GM18526 (cell line): ENCODE data around the gene CHN1.

ENCODE experiments used
- POLR2A ChIP-seq: IDR thresholded peaks from 3 replicates; pipeline ENCODE4 v1.6.1; 2011; ENCODE audit not compliant: insufficient read length; ENCODE audit errors: extremely low read depth

Gene CHN1

DNA sequence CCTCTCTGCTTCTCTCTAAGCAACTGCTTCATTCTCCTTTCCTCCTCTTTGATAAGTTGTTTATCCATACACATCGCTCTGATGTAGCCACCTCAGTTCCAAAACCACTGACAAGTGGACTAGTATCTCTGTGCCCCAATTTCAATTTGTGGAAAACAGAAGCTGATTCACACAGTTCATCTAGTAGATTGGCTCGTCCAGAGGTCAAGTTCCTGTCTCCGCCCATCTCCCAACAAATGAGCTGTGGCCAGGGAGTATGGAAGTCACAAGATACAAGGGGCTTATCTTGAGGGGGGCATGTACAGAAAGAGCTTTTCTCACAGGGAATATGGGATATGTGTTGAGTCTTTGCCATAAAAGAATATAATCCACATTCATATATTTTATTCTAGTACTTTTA, 17.7 kb upstream of the CHN1 start:
- TF ChIP-seq POLR2A: no peak

DNA sequence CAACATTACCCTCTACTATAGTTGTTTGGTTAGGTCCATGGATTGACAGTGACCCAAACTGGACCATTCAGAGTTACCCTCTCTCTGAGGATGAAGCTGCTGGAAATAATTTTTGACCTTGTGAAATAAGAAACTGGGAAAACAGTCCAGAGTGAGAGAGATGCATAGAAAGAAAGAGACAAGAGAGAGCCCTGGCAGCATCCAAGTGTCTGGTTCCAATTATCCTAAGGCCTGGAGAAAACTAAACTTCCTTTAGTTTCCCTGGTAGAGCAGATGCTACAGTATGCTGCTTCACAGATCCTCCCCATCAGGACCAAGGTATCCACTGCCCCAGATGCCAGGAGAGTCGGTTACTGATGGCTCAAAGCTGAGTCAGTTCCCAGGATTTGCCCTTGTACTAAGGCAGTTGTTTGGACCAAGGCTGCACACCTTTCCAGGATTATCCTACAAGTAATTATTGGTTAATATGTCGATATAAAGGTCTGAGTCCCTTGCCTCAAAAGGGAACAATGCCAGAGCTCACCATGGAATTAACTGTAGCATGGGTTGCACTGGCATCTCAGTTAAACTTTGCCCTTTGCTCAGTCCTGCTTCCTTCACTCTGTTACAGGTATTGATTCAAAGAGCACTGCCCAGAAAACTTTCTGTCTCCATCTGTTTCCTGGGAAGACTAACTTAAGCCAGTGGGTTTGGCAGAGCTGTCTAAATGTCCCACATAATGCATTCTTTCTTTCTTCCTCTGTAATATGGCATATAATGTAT, 14.6 kb upstream of the CHN1 start:
- TF ChIP-seq POLR2A: no peak

DNA sequence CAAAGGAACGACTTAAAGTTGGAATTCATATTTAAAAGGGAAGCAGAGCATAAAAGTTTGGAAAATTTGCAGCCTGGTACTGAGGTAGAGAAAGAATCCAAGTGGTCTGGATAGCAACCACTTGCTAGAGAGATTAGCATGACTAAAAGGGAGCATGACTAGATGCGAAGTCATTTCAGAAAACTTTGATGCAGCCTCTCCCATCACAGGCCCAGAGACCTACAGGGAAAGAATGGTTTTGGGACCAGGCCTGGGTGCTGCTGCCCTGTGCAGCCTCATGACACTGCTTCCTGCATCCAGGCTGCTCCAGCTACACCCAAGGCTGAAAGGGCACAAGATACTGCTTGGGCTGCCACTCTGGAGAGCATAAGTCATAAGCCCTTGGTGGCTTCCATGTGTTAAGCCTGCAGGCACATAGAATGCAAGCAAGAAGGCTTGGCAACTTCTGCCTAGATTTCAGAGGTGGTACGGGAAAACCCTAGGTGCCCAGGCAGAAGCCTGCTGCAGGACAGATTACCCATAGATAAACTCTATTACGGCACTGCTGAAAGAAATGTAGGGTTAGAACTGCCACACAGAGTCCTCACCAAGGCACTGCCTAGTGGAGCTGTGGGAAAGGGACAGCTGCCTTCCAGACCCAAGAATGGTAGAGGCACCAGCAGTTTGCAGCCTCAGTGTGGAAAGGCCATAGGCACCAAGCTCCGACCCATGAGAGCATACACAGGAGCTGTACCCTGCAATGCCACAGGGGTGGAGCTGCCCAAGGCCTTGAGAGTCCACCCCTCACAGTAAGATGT, 12.6 kb upstream of the CHN1 start:
- no peak for TF ChIP-seq POLR2A

DNA sequence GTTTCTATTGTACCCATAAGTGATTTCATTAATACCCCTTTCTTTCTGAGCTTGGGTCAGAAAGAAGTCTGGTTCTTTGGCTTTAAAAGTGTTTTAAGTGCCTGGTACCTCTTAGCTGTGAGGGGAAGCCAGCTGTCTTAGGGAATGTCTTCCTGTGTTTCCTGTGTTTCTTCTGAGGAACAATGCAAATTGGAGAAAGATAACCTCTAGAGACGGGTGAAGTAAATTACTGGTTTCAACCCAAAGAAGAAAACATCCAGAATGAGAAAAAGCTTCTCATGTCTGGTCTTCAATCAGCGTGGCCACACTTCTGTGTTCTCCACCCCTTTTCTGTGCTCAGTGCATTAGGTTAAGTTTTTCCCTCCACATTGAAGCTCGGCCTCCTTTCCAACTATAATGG, 10.2 kb upstream of the CHN1 start:
- TF ChIP-seq POLR2A: no peak

DNA sequence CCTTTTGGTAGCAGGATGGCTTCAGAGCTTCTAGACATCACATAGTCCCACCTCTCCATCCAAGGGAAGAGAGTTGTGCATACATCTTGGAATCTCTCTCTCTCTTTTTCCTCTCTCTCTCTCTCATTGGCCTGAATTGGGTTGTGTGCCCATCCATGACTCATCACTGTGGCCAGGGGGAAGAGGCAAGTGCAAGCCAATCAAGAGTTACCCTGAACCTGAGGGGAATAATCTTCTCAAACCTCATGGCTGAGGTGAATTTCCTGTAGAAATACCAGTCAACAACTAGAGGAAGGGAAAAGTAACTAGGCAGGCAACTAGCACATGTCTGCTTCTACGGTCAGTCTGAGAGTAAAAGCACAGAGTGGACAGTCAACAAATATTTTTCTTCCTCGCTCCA, 7.3 kb upstream of the CHN1 start:
- no peak for TF ChIP-seq POLR2A

DNA sequence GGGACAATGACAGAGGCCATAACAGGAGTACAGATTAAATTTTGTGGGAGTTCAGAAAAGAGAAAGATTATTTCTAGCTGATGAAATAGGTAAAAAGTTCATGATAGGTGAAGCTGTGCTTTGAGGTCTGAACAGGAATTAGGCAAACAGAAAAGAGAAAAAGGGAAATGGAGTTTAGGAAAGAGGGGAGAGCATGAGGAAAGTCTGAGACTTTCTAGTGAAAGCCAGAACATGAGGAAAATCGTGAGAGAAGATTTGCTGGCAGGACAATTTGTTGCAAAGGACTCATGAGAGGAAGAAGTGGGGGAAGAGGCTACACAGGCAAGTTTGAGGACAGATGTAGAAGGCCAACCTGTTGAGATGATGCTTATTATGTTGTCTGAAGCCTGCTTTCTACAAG, 6.3 kb upstream of the CHN1 start:
- no peak for TF ChIP-seq POLR2A

DNA sequence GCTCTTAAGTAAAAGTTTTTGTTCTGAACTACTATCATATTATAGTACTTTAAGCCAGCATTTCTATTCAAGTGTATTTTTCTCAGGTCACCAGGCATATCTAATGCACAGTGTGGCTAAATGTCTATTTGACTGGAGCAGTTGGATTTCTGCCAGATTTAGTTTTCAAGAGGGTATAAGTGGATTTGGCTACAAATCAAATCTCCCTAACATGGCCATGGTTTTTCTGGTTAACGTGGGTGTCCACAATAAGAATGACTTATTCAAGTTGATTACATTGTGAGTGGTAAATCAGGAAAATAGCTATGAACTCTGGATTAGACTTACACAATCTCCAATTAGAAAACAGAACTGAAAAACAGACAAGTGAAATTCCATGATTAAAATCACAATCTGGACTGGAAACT, 5.7 kb upstream of the CHN1 start:
- no peak for TF ChIP-seq POLR2A

DNA sequence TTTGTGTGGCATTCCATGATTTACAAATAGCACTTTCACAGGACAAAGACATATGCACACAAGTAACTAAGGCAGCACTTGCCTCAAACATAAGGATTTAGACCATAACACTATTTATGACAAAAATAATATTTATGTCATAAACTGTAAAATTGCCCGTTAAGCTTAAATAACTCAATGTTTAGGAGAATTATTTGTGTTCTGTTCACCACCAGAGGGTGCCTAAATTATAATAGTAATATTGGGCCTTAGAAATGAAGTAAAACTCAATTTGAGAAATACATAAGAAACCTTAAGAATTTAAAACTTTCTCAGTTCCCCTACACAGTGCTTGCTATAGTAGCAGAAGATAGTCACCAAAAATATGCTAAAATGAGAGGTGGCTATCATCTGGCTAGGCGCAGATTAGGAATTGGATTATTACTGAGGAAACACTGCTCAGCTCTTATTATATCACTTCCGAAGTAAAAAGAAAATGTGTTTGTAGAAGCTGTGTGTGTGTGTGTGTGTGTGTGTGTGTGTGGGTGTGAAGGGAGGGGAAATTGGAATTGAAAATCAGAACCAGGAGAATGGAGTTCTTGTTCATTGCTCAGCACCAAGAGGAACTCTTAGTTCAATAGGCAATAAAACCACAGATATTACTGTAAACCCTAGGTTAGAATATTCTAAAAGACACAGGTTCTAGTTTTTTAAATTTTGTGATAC, 4.9 kb upstream of the CHN1 start:
- TF ChIP-seq POLR2A: no peak

DNA sequence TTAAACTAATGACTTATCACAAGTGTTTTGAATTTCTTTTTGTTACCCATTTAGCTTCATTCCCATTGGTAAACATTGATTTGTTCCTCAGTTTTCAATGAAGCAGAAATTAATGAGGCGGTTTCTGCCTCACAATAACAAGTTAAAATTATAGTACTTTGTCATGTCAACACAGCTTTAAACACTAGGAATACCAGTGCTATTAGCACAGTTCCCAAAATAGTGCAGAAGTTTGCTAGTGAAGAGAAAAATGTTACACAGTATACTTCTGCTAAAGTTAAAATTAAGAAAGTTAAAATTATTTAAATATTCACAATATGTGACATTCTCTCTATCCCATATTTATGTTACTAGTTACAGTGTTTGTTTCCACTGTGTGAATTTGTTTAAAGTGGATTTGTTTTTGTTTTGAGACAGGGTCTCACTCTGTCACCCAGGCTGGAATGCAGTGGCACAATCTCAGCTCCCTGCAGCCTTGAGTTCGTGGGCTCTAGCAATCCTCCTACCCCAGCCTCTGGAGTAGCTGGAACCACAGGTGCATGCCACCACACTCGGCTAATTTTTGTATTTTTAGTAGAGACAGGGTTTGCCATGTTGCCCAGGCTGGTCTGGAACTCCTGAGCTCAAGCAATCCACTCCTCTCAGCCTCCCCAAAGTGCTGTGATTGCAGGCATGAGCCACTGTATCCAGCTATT, 3.8 kb upstream of the CHN1 start:
- no peak for TF ChIP-seq POLR2A

DNA sequence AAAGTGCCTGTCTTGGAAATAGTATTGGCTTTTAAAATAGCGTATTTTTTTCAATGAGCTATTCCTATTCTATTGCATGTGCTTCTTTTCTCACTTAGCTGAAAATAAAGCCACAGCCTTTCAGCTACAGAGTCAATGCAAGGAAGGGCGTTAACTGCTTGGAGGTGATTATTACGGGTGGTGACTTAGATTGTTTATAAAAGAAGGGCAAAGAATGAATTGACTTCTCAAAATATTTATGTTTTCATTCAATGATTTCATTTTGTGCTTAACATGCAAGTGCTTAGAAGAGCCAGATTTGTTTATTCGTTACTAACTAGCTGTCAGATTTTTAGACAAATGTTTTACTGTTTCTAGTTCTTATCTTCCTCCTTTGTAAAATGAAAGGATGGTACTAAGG, 2.8 kb upstream of the CHN1 start:
- TF ChIP-seq POLR2A: no peak

DNA sequence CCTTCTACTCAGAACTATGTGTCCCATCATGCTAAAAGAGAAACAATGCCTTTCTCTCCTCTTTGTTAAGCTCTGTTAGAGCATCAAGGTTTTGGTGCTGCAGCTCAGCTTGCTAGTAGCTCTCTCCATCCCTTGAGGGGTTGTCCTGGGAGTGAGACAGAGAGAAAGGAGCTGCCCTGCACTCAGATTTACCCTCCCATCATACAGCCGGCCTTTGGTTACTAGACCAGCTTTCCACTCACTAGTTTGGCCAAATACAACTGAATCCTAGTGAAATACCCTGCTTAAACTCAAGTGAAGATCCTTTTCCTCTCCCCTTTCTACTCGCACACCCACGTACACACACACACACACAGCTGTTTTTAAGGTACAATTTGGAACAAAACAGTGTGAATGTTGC, 2.3 kb upstream of the CHN1 start:
- TF ChIP-seq POLR2A: no peak

DNA sequence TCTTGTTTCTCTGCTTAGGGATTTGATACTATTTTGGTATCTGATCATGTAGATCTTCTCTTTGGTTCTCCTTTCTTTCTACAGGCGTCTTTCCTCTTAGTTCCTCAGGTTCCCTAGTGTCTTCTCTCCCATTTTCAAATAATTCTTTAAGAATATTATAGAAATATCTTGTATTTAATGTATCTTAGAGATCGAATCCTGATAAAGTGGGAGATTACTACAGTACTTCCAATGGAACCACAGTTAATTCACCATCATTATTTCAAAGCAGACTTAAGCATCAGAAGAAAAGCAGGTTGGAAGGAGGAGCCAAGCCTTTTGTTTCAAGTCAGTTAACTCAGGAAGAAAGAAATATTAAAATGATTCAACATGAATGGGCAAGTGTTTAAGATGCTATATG, 1.1 kb upstream of the CHN1 start:
- TF ChIP-seq POLR2A: no peak

DNA sequence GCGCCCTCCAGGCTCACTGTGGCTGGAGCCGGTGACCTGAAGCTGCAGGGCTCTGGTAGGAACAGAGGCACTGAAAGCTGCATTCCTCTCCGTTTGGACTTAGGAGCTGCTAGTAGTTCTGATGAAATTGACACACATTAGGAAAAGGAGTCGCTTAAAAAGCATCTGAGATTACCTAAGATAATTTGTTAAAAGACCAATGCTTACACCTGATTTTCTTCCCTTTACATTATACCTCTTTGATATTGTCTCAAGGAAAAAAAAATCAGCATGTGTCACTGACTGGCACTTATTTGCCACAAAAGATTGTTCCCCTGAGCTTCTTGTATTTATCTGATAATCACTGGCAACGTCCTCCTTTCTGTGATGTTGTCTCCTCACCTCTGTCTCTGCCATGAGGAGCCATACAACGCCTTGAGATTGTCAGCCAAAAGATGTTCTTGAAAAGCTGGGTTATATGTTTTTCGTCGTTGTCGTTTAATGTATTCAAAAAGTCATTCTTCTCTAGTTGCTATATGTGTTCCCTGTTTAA, 618 bp upstream of the CHN1 start:
- no peak for TF ChIP-seq POLR2A

DNA sequence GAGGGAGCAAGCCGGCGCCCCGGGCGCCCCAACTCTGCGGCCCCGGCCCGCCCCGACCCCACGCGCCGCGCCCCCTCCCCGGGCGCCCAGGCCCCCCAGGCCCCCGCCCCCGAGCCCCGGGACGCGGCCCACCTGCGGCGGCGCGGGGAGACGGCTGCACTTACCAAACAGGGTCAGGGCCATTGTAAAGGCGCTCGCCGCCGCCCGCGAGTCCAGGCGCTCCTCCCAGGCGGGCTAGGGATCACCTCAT, 526 bp downstream of the CHN1 start:
- no peak for TF ChIP-seq POLR2A

DNA sequence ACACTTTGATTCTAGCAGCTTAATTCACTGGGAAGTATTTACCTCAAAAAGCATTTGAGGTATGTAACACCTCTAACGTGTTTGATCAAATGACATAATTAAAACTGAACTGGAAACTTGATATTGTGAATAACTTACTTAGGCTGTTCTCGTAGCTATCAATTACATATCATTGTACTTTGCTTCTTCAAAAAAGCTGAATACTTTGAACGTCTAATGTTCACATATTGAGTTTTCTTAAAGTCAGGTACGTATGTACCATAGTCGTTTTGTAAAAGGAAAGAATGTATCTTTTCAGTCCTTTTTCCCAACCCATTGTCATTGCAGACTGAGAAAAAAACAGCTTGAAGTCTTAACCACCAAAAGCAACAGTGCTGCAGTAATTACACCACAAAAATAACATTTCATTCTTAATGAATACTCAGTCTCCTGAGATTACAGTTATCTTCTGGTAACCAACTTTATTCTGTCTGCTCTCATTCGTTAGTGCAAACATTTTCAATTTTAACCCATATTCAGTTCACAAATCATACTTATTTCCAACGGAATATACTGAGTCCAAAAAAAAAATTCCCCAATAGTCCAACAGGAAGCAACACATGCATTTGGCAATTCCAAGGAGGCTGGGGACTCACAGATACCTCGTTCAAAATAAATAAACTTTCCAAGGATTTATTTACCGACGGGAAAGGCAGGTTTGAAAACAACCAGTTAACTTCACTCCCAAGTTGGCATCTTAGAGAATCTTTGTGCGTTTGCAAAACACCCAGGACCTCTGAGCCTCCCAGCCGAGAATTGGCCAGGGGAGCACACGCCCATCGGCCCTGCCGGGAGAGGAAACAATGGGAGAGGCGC, 1.1 kb downstream of the CHN1 start:
- no peak for TF ChIP-seq POLR2A
